ENCODE measurements around the gene LRRC47. TPM values are rescaled to one million over a fixed set of nuclear protein-coding genes. Genes with fewer than 3 reads are reported as not detected.

Gene LRRC47
- total RNA-seq, 1 experiment from 2014 or later = 65.1 TPM

DNA sequence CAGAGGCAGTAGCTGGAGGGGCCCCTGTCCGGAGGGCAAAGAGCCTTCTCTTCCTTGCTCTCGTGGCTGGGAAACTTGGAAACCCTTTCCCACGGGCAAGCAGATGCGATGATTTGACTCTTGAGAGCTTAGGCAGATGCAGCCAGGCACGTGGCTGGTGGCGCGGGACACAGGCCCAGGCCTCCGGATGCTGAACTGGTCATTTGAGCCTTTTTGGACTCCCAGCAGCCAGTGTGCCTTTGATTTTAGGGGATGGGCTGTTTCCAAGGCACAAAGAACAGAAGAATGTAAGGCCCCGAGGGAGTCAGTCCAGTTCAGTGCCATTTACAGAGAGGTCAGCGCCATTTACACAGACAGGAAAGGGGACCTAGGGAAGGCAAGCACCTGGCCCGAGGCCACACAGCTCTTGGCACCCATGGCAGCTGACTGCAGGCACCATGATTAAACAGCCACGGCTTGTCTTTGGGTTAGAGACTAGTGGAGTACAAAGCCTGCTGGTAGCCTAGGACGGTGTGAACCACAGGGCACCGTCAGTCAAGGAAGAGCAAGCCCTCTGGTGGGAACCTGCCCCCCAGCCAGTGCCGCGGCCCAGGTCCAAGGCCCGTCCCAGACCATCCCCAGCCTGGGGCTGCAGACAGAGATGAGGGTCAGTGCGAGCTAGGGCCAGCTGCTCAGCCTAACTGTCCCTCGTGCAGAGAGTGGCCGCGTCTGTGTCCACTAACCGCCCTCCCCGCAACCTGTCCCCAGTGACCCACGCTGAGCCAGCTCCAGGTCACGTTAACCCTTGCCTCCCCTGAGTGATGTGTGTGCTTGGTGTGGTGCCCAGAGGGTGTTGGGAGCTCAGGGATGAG lies 64.5 kb downstream of the LRRC47 start:
- H3K4me1 ChIP-seq (ENCODE audit: insufficient read depth, low read length) = no peaks in the 10 kb centered on the region
- H3K36me3 Mint-ChIP-seq (ENCODE audit: insufficient read depth in 1 of 3, low read depth in 3 of 3) = peaks cover 5 to 11% (median 6%) of the 10 kb centered on the region in 3 experiments; a peak in 5 of 7 replicates
- H3K79me2 ChIP-seq (ENCODE audit: insufficient read depth, low read length) = no peaks in the 10 kb centered on the region
- no peak overlapping the region for H2BK20ac ChIP-seq (ENCODE audit: low read depth, low read length, poor library complexity, severe bottlenecking)
- no peak overlapping the region for H3K9ac ChIP-seq (ENCODE audit: extremely low read depth, insufficient read length, low read length)
- no peak overlapping the region for H3K27ac Mint-ChIP-seq
- peak overlapping the region; percentile 9 for H4K8ac ChIP-seq (replicated peaks; ENCODE audit: insufficient read length, low read depth, low read length)
- no peak overlapping the region for H3K27ac ChIP-seq (ENCODE audit: insufficient read length, low read depth, low read length)
- H3K4ac ChIP-seq (ENCODE audit: low read depth, low read length) = no peak overlapping the region
- no peaks in the 10 kb centered on the region; the same call in 1 of the 2 replicates for H3K27me3 ChIP-seq (ENCODE audit: insufficient read depth, low read length)
- H3K23me2 ChIP-seq (ENCODE audit: insufficient read length, low read depth, low read length, poor library complexity, severe bottlenecking) = no peaks in the 10 kb centered on the region
- no peak for DNase-seq
- no peak overlapping the region for H2BK12ac ChIP-seq (ENCODE audit: insufficient read length, low read depth, low read length)
- H4K91ac ChIP-seq (ENCODE audit: insufficient read length, low read depth, low read length) = no peak overlapping the region
- peaks cover 0 to 13% of the 10 kb centered on the region in 2 experiments; a peak in 2 of 4 replicates for H3K4me1 Mint-ChIP-seq
- no peak overlapping the region for H2AK5ac ChIP-seq (ENCODE audit: insufficient read length, low read length)
- no peaks in the 10 kb centered on the region for H3K9me3 ChIP-seq (ENCODE audit: control insufficient read depth, low read depth, low read length)
- no peaks in the 10 kb centered on the region for H4K20me1 ChIP-seq (ENCODE audit: control insufficient read depth, insufficient read depth, insufficient read length)
- H3K18ac ChIP-seq (ENCODE audit: insufficient read length, low read depth, low read length) = peak overlapping the region; percentile 23
- H3K56ac ChIP-seq (ENCODE audit: insufficient read length, low read depth, low read length) = no peak overlapping the region
- H2BK120ac ChIP-seq (ENCODE audit: low read depth, low read length, poor library complexity, severe bottlenecking) = no peak overlapping the region
- no peak overlapping the region for H3K14ac ChIP-seq (ENCODE audit: insufficient read depth, low read length)
- no peak overlapping the region for H3K4me3 Mint-ChIP-seq
- no CpG with 5 or more reads among the region's 25 CpGs for WGBS (ENCODE audit: extremely low coverage, insufficient read length, low lambda C conversion rate)
- H3K79me1 ChIP-seq (ENCODE audit: insufficient read depth, low read depth, low read length, poor library complexity, severe bottlenecking) = no peaks in the 10 kb centered on the region
- TF ChIP-seq, protein P1, sequence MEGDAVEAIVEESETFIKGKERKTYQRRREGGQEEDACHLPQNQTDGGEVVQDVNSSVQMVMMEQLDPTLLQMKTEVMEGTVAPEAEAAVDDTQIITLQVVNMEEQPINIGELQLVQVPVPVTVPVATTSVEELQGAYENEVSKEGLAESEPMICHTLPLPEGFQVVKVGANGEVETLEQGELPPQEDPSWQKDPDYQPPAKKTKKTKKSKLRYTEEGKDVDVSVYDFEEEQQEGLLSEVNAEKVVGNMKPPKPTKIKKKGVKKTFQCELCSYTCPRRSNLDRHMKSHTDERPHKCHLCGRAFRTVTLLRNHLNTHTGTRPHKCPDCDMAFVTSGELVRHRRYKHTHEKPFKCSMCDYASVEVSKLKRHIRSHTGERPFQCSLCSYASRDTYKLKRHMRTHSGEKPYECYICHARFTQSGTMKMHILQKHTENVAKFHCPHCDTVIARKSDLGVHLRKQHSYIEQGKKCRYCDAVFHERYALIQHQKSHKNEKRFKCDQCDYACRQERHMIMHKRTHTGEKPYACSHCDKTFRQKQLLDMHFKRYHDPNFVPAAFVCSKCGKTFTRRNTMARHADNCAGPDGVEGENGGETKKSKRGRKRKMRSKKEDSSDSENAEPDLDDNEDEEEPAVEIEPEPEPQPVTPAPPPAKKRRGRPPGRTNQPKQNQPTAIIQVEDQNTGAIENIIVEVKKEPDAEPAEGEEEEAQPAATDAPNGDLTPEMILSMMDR (conservative IDR thresholded peaks at IDR 0.05) = no peak
- H4K5ac ChIP-seq (ENCODE audit: insufficient read length, low read depth, low read length) = no peak overlapping the region
- H3K4me2 ChIP-seq (ENCODE audit: insufficient read depth, insufficient read length, low read length) = no peak overlapping the region
- H2BK15ac ChIP-seq (ENCODE audit: low read depth, low read length) = no peak overlapping the region
- H3K9me3 Mint-ChIP-seq = no peaks in the 10 kb centered on the region
- no peak overlapping the region for H3K23ac ChIP-seq (ENCODE audit: insufficient read length, low read depth, low read length)
- peaks cover 2% of the 10 kb centered on the region for H3K27me3 Mint-ChIP-seq (ENCODE audit: low read depth)
- H2AFZ ChIP-seq (ENCODE audit: low read length) = no peak overlapping the region
- no peak overlapping the region for H2BK5ac ChIP-seq (ENCODE audit: insufficient read length, low read length)
- H3T11ph ChIP-seq (ENCODE audit: low read length) = no peak overlapping the region
